Activated naive CD8-positive, alpha-beta T cell treated with anti-CD3 and anti-CD28 coated beads for 36 hours (primary cell): ENCODE results near the gene SSTR3. TPM values are rescaled to one million over a fixed set of nuclear protein-coding genes. Genes with fewer than 3 reads are reported as not detected.

ENCODE experiments used
- DNase-seq: peaks from one replicate; pipeline ENCODE4 v3.0.0; 2021
- H3K27ac Mint-ChIP-seq: one replicate; pipeline ENCODE4 v1.8.0; 2022; ENCODE audit warnings: mild to moderate bottlenecking, moderate library complexity, mixed read lengths
- H3K27me3 Mint-ChIP-seq: one replicate; pipeline ENCODE4 v1.8.0; 2022; ENCODE audit warnings: mild to moderate bottlenecking, mixed read lengths
- H3K36me3 Mint-ChIP-seq: one replicate; pipeline ENCODE4 v1.8.0; 2021; ENCODE audit warnings: mild to moderate bottlenecking, mixed read lengths
- H3K4me1 Mint-ChIP-seq: one replicate; pipeline ENCODE4 v1.8.0; 2021; ENCODE audit warnings: mixed read lengths
- H3K4me3 Mint-ChIP-seq: one replicate; pipeline ENCODE4 v1.8.0; 2022; ENCODE audit warnings: mild to moderate bottlenecking, moderate library complexity, mixed read lengths
- H3K9me3 Mint-ChIP-seq: one replicate; pipeline ENCODE4 v1.8.0; 2022; ENCODE audit warnings: mixed read lengths
- total RNA-seq, 2 experiments: library from RNA; stranded (reverse); gene quantifications; one replicate each; pipeline ENCODE4 v1.2.3, GENCODE V29; 2021

Gene SSTR3
- total RNA-seq, 2 experiments from 2014 or later = 7.1 to 7.4 TPM

- Mint-ChIP-seq H3K4me1 (peaks cover 47% of the 10 kb centered on the region), H3K36me3 (peaks cover 6% of the 10 kb centered on the region), H3K9me3 (peaks cover 2% of the 10 kb centered on the region), H3K4me3 (no peak overlapping the region), H3K27ac (no peak overlapping the region), H3K27me3 (no peaks in the 10 kb centered on the region)
- no peak for DNase-seq
Measured at GRCh38 chr22:37157516-37158285, 54.6 kb downstream of the SSTR3 start.

GRCh38 chr22:37156686-37157435 is 55.4 kb downstream of the SSTR3 start:
- DNase-seq = no peak
- H3K4me1 Mint-ChIP-seq = peaks cover 39% of the 10 kb centered on the region
- peaks cover 6% of the 10 kb centered on the region for H3K36me3 Mint-ChIP-seq
- H3K9me3 Mint-ChIP-seq = peaks cover 3% of the 10 kb centered on the region
- H3K27me3 Mint-ChIP-seq = no peaks in the 10 kb centered on the region
- no peak overlapping the region for H3K4me3 Mint-ChIP-seq
- no peak overlapping the region for H3K27ac Mint-ChIP-seq

- H3K27me3 Mint-ChIP-seq = no peaks in the 10 kb centered on the region
- peaks cover 2% of the 10 kb centered on the region for H3K36me3 Mint-ChIP-seq
- DNase-seq = no peak
- peaks cover 7% of the 10 kb centered on the region for H3K9me3 Mint-ChIP-seq
- H3K4me3 Mint-ChIP-seq = no peak overlapping the region
- H3K27ac Mint-ChIP-seq = no peak overlapping the region
- peaks cover 33% of the 10 kb centered on the region for H3K4me1 Mint-ChIP-seq
Measured at GRCh38 chr22:37155971-37156370, 56.3 kb downstream of the SSTR3 start.

GRCh38 chr22:37154925-37155712 is 57.2 kb downstream of the SSTR3 start:
- peaks cover 12% of the 10 kb centered on the region for H3K9me3 Mint-ChIP-seq
- H3K4me1 Mint-ChIP-seq = peaks cover 36% of the 10 kb centered on the region
- DNase-seq = no peak
- H3K36me3 Mint-ChIP-seq = peaks cover 1% of the 10 kb centered on the region
- H3K27ac Mint-ChIP-seq = peak overlapping the region; percentile 10
- H3K4me3 Mint-ChIP-seq = no peak overlapping the region
- no peaks in the 10 kb centered on the region for H3K27me3 Mint-ChIP-seq

Other genes with a start within 250 kb of the SSTR3 start
- gene TST, start 193.0 kb downstream of the SSTR3 start, total RNA-seq = under 1 TPM; 0.68 to 0.80 TPM
- gene MPST, start 192.7 kb downstream of the SSTR3 start, total RNA-seq = 1 to 10 TPM; 5.5 to 5.6 TPM
- 10 to 100 TPM; 22.9 to 25.4 TPM for gene KCTD17, start 160.7 kb downstream of the SSTR3 start, total RNA-seq
- gene TMPRSS6, start 102.8 kb downstream of the SSTR3 start, total RNA-seq = 1 to 10 TPM; 1.8 to 2.0 TPM
- gene IL2RB, start 62.6 kb downstream of the SSTR3 start, total RNA-seq = 100 to 1,000 TPM; 148 to 149 TPM
- 1 to 10 TPM; 2.7 to 3.2 TPM for gene C1QTNF6, start 24.2 kb downstream of the SSTR3 start, total RNA-seq
- 100 to 1,000 TPM; 518 to 528 TPM for gene RAC2, start 31.8 kb upstream of the SSTR3 start, total RNA-seq
- 10 to 100 TPM; 16.6 to 17.3 TPM for gene CYTH4, start 70.0 kb upstream of the SSTR3 start, total RNA-seq
- under 1 TPM; 0.06 to 0.20 TPM for gene ELFN2, start 215.0 kb upstream of the SSTR3 start, total RNA-seq